Breast epithelium (tissue), 3 donors: Measurements from ENCODE around the gene IGSF9.

Source experiments
- CTCF ChIP-seq, 3 donors: fragments of 450-650 bp; IDR thresholded peaks; one replicate each; pipeline ENCODE4 v1.5.1; 2016 to 2017; ENCODE audit warnings: antibody characterized with exemption in 3 of 3, mild to moderate bottlenecking in 3 of 3, moderate library complexity in 3 of 3
- POLR2A ChIP-seq: fragments of 450-650 bp; IDR thresholded peaks from one replicate; pipeline ENCODE4 v1.6.1; 2016; ENCODE audit warnings: antibody characterized with exemption, mild to moderate bottlenecking, moderate library complexity

DNA sequence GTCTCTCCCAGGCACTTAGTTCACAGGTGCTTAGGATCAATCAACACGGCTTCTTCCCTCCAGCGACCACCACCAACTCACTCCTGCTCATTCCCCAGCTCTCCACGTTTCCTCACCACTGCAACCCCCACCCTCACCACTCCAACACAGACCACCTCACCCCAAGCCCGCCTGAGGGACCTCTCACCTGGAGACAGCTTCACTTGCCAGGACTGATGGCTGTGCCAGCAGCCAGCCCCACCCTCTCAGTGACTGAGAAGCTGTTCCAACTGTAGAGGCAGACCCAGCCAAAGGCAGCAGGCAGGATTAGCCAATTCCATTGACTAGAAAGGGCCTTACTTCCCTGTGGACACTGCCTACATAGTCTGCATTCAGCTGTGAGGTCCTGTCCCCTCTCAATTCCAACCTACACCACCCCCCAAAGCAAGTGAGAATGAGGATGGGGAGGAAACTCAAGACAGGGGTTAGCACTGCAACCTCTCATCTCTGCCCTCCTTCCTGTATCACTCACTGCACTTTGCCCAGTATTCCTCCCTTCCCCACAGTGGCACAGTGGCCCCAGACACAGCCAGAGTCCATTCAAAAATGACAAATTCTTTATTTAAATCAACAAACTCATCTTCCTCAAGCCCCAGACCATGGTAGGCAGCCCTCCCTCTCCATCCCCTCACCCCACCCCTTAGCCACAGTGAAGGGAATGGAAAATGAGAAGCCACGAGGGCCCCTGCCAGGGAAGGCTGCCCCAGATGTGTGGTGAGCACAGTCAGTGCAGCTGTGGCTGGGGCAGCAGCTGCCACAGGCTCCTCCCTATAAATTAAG, 27.7 kb downstream of the IGSF9 start:
- TF ChIP-seq CTCF (IDR thresholded peaks at IDR 0.05) = no peak
- TF ChIP-seq POLR2A = no peak
